OCI-LY1 (cell line): ENCODE measurements around the gene LRMDA.

Experiments
- H2AFZ ChIP-seq: fragments of 200-600 bp; sonication (generic), shearing (Covaris generic); 2 replicates; pipeline ENCODE4 v1.6.0; 2014; ENCODE audit warnings: antibody characterized with exemption, mild to moderate bottlenecking, low read length
- H3F3A ChIP-seq: fragments of 200-600 bp; sonication (generic), shearing (Covaris generic); 2 replicates; pipeline ENCODE4 v1.6.0; 2014; ENCODE audit warnings: mild to moderate bottlenecking, antibody characterized with exemption, low read length, moderate library complexity; ENCODE audit not compliant: insufficient read depth
- H3K27ac ChIP-seq: fragments of 200-600 bp; sonication (generic); 2 replicates; pipeline ENCODE4 v1.5.1; 2014; ENCODE audit warnings: low read length, mixed run types, mild to moderate bottlenecking, low read depth; ENCODE audit not compliant: poor library complexity, severe bottlenecking
- H3K27me3 ChIP-seq: fragments of 200-600 bp; sonication (generic); 2 replicates; pipeline ENCODE4 v1.6.0; 2014; ENCODE audit warnings: antibody characterized with exemption, mild to moderate bottlenecking, low read length, moderate library complexity; ENCODE audit not compliant: insufficient read depth
- H3K36me3 ChIP-seq: fragments of 200-600 bp; sonication (generic); 2 replicates; pipeline ENCODE4 v1.6.1; 2014; ENCODE audit warnings: mild to moderate bottlenecking, antibody characterized with exemption, low read length, moderate library complexity, mixed read lengths; ENCODE audit not compliant: insufficient read depth
- H3K4me1 ChIP-seq: fragments of 200-600 bp; sonication (generic); 2 replicates; pipeline ENCODE4 v1.5.1; 2014; ENCODE audit warnings: mild to moderate bottlenecking, low read length, moderate library complexity; ENCODE audit not compliant: insufficient read depth, severe bottlenecking
- H3K4me2 ChIP-seq: fragments of 200-600 bp; sonication (generic), shearing (Covaris generic); 2 replicates; pipeline ENCODE4 v1.6.1; 2014; ENCODE audit warnings: low read length
- H3K4me3 ChIP-seq: fragments of 200-600 bp; sonication (generic); 2 replicates; pipeline ENCODE4 v1.5.1; 2014; ENCODE audit warnings: low read length, low read depth, mild to moderate bottlenecking, mixed read lengths; ENCODE audit not compliant: poor library complexity, severe bottlenecking
- H3K79me2 ChIP-seq: fragments of 200-600 bp; shearing (Covaris generic); 2 replicates; pipeline ENCODE4 v1.6.1; 2016; ENCODE audit warnings: mixed run types, low read length, mixed read lengths; ENCODE audit not compliant: insufficient read depth
- H3K9ac ChIP-seq: fragments of 200-600 bp; sonication (generic), shearing (Covaris generic); 2 replicates; pipeline ENCODE4 v1.6.1; 2014; ENCODE audit warnings: mild to moderate bottlenecking, low read length, mixed read lengths
- H3K9me2 ChIP-seq: fragments of 200-600 bp; sonication (generic), shearing (Covaris generic); 2 replicates; pipeline ENCODE4 v1.6.1; 2014; ENCODE audit warnings: low read depth, mild to moderate bottlenecking, low read length, mixed read lengths
- H3K9me3 ChIP-seq: fragments of 200-600 bp; shearing (Covaris generic); 2 replicates; pipeline ENCODE4 v1.6.1; 2014; ENCODE audit warnings: low read length, mixed read lengths
- H4K20me1 ChIP-seq: fragments of 200-600 bp; sonication (generic), shearing (Covaris generic); 2 replicates; pipeline ENCODE4 v1.6.0; 2016; ENCODE audit warnings: mild to moderate bottlenecking, low read length; ENCODE audit not compliant: insufficient read depth
- EZH2 ChIP-seq: fragments of 200-600 bp; sonication (generic), shearing (Covaris generic); IDR thresholded peaks from 2 replicates; pipeline ENCODE4 v1.8.0; 2017; ENCODE audit warnings: borderline replicate concordance, mixed run types, mild to moderate bottlenecking, antibody characterized with exemption, low read length, moderate library complexity, mixed read lengths
- TF ChIP-seq, protein P1 (sequence below): fragments of 200-600 bp; sonication (generic), shearing (Covaris generic); IDR thresholded peaks from 2 replicates; pipeline ENCODE4 v1.5.1; 2017; ENCODE audit warnings: mild to moderate bottlenecking, antibody characterized with exemption, low read length, moderate library complexity, mixed read lengths

LRMDA gene

DNA sequence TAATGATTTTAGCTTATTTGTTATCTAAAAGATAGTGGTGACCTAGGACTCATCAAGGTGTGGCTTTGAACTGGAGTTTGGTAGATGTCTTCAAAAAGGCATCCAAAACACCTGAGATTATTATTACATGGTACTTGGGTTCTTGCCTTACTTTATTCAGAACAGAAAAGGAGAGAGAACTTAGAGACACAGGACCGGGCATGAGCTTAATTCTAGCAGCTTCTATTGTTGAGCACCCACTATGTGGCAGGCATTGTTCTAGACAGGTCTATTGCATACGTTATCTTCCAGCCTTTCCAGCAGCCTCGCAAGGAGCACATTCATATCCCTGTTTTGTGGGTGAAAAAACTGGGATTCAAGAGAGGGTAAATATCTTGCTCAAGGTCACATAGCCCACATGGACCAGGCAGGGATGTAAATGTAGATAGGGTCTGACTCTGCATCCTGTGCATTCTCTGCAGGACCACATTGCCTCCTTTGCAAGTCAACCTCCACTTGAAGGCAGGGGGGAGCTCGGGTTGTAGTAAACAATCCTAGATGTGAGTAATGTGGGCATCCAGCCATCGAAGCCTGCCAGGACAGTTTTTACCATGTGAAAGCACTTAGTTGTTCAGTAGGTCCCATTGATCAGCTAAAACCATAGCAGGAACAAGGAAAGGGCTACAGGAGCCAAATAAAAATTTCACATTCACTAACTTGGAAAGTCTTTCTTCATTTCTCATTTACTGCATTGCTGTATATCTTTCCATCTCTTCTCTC is 551.4 kb downstream of the LRMDA start:
- Histone ChIP-seq H4K20me1 (no peaks in the 10 kb centered on the region), H3F3A (no peaks in the 10 kb centered on the region), H3K4me1 (no peaks in the 10 kb centered on the region), H3K36me3 (no peaks in the 10 kb centered on the region), H3K9me2 (no peaks in the 10 kb centered on the region), H3K4me2 (no peak overlapping the region), H3K27me3 (no peaks in the 10 kb centered on the region), H2AFZ (no peak overlapping the region), H3K79me2 (no peaks in the 10 kb centered on the region), H3K4me3 (no peak overlapping the region), H3K9ac (no peak overlapping the region), H3K27ac (no peak overlapping the region), H3K9me3 (no peaks in the 10 kb centered on the region)
- TF ChIP-seq, protein P1, sequence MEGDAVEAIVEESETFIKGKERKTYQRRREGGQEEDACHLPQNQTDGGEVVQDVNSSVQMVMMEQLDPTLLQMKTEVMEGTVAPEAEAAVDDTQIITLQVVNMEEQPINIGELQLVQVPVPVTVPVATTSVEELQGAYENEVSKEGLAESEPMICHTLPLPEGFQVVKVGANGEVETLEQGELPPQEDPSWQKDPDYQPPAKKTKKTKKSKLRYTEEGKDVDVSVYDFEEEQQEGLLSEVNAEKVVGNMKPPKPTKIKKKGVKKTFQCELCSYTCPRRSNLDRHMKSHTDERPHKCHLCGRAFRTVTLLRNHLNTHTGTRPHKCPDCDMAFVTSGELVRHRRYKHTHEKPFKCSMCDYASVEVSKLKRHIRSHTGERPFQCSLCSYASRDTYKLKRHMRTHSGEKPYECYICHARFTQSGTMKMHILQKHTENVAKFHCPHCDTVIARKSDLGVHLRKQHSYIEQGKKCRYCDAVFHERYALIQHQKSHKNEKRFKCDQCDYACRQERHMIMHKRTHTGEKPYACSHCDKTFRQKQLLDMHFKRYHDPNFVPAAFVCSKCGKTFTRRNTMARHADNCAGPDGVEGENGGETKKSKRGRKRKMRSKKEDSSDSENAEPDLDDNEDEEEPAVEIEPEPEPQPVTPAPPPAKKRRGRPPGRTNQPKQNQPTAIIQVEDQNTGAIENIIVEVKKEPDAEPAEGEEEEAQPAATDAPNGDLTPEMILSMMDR, result no peak
- no peak for TF ChIP-seq EZH2

DNA sequence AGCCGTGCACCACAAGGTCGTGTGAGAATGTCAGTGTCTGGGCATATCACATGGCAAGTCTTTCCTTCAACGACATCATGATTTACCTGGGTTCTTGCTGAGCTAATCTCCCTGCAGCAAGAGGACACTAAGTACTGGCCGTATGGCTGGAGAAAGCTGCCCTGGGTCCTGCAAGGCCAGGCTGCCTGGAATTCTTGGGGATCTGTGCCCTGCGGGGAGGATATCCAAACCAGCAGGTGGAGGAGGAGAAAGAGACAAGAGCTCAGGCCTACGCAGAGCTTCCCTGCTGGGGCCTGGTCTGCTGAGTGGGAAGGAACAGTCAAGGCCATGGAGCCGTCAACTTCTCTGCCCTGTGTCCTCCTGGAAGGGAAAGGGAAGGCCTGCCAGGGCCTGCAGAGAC is 552.6 kb downstream of the LRMDA start:
- Histone ChIP-seq H3K9ac (no peak overlapping the region), H3K36me3 (no peaks in the 10 kb centered on the region), H4K20me1 (no peaks in the 10 kb centered on the region), H3K27me3 (no peaks in the 10 kb centered on the region), H3K9me2 (no peaks in the 10 kb centered on the region), H3K4me2 (no peak overlapping the region), H3F3A (no peaks in the 10 kb centered on the region), H3K4me1 (no peaks in the 10 kb centered on the region), H3K9me3 (no peaks in the 10 kb centered on the region), H2AFZ (no peak overlapping the region), H3K4me3 (no peak overlapping the region), H3K79me2 (no peaks in the 10 kb centered on the region), H3K27ac (no peak overlapping the region)
- no peak for TF ChIP-seq EZH2
- TF ChIP-seq, protein P1, result no peak

DNA sequence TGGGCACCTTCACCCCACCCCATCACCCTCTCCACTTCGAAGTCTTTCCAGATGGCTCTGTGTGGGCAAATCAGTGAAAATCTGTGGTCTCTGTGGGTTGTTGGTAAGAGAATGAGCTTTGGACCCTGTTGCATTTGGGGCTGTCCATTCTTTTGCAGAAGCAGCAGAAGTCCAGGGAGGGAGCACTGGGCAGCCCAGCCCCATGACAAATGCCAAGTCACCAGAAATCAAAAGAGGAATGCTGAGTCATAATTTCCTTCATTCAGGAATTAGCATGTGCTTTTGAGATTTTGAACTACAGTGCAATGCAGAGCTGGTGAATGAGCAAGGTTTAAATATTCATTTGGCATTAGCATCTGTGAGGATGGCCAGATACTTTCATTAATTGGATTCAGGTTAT is 556.2 kb downstream of the LRMDA start:
- H3F3A ChIP-seq, result no peaks in the 10 kb centered on the region

More for the DNA sequence above, 556.2 kb downstream of the LRMDA start:
- Histone ChIP-seq H3K9me3 (no peaks in the 10 kb centered on the region), H3K27ac (no peak overlapping the region), H2AFZ (no peak overlapping the region), H3K36me3 (no peaks in the 10 kb centered on the region), H4K20me1 (no peaks in the 10 kb centered on the region), H3K27me3 (no peaks in the 10 kb centered on the region), H3K9me2 (no peaks in the 10 kb centered on the region), H3K4me3 (no peak overlapping the region), H3K4me2 (no peak overlapping the region), H3K79me2 (no peaks in the 10 kb centered on the region), H3K4me1 (no peaks in the 10 kb centered on the region), H3K9ac (no peak overlapping the region)
- TF ChIP-seq, protein P1, result no peak
- no peak for TF ChIP-seq EZH2
